HL-60 (cell line): ENCODE data around the gene BTBD2.
A peak's percentile ranks its signal among the peaks of the same experiment; 100 is the strongest.

Experiments
- DNase-seq, 2 experiments: peaks; one replicate each; pipeline ENCODE4 v3.0.0-alpha.2; 2010 to 2020; ENCODE audit warnings: low read depth in 1 of 2, low spot score in 1 of 2
- H3K27ac ChIP-seq: fragments of 250-450 bp; sonication (Bioruptor Pico); replicated peaks from 2 replicates; pipeline ENCODE4 v1.5.1; 2020; ENCODE audit warnings: mild to moderate bottlenecking, moderate library complexity
- H3K27me3 ChIP-seq: fragments of 250-450 bp; sonication (Bioruptor Pico); 2 replicates; pipeline ENCODE4 v1.5.1; 2021; ENCODE audit warnings: mild to moderate bottlenecking, moderate library complexity; ENCODE audit not compliant: insufficient read depth, poor library complexity, severe bottlenecking
- H3K4me3 ChIP-seq: replicated peaks from 2 replicates; pipeline ENCODE4 v1.5.1; 2011; ENCODE audit warnings: mild to moderate bottlenecking, control low read depth, low read length; ENCODE audit not compliant: insufficient read depth
- CTCF ChIP-seq: IDR thresholded peaks from one replicate; pipeline ENCODE4 v1.5.1; 2011; ENCODE audit warnings: low read length, control low read depth, inconsistent platforms; ENCODE audit not compliant: insufficient read depth
- GABPA ChIP-seq: IDR thresholded peaks from 2 replicates; pipeline ENCODE4 v1.6.1; 2012; ENCODE audit warnings: low read depth
- POLR2AphosphoS5 ChIP-seq: IDR thresholded peaks from 2 replicates; pipeline ENCODE4 v1.6.1; 2012; ENCODE audit warnings: low read depth
- REST ChIP-seq: IDR thresholded peaks from 2 replicates; pipeline ENCODE4 v1.6.1; 2012; ENCODE audit warnings: low read depth; ENCODE audit not compliant: insufficient replicate concordance
- SPI1 ChIP-seq: IDR thresholded peaks from 2 replicates; pipeline ENCODE4 v1.6.1; 2012; ENCODE audit warnings: low read depth, mild to moderate bottlenecking, borderline replicate concordance

Gene BTBD2

GRCh38 chr19:2043961-2044708 lies 28.6 kb upstream of the BTBD2 start:
- Histone ChIP-seq H3K27ac (no peak overlapping the region), H3K4me3 (no peak overlapping the region), H3K27me3 (no peaks in the 10 kb centered on the region)
- peak in 1 of 2 experiments; percentile 29 for DNase-seq
- TF ChIP-seq SPI1 (no peak), GABPA (no peak), REST (no peak), CTCF (no peak), POLR2AphosphoS5 (no peak)

- no peak overlapping the region; the same call in 1 of the 2 replicates for H3K27ac ChIP-seq
- no peaks in the 10 kb centered on the region for H3K27me3 ChIP-seq
- H3K4me3 ChIP-seq = no peak overlapping the region
- TF ChIP-seq POLR2AphosphoS5 = no peak
- no peak for TF ChIP-seq SPI1
- TF ChIP-seq REST = no peak
- no peak for TF ChIP-seq GABPA
- peak in 1 of 2 experiments; percentile 28 for DNase-seq
These were observed 27.7 kb upstream of the BTBD2 start for GRCh38 chr19:2043251-2043641.

- peak overlapping the region; percentile 71 for H3K27ac ChIP-seq
- H3K27me3 ChIP-seq = no peaks in the 10 kb centered on the region
- TF ChIP-seq POLR2AphosphoS5 (no peak), GABPA (no peak), REST (no peak), CTCF (no peak), SPI1 (no peak)
- H3K4me3 ChIP-seq = no peak overlapping the region
- DNase-seq = peak in 1 of 2 experiments; percentile 38
These were observed 27.2 kb upstream of the BTBD2 start for GRCh38 chr19:2042485-2043250.
